Neutrophil (primary cell): ENCODE measurements around the gene CCDC175.
A peak's percentile ranks its signal among the peaks of the same experiment; 100 is the strongest.

Source experiments
- H3K27ac ChIP-seq: fragments of 200-600 bp; sonication (generic); 2 replicates; pipeline ENCODE4 v1.5.1; 2016; ENCODE audit warnings: mild to moderate bottlenecking, moderate library complexity
- H3K27me3 ChIP-seq: fragments of 200-600 bp; sonication (generic); 2 replicates; pipeline ENCODE4 v1.6.0; 2016; ENCODE audit warnings: mild to moderate bottlenecking
- H3K36me3 ChIP-seq: fragments of 200-600 bp; sonication (generic); 2 replicates; pipeline ENCODE4 v1.5.1; 2017
- H3K4me1 ChIP-seq, 2 experiments: fragments of 200-600 bp in 1 of 2; sonication (generic) in 1 of 2; 1 replicate in 1 of 2; 2 replicates in 1 of 2; pipeline versions ENCODE4 v1.5.1 to v1.6.1; 2013 to 2016; ENCODE audit warnings: low read depth in 1 of 2, low read length in 1 of 2, mild to moderate bottlenecking in 1 of 2, moderate library complexity in 1 of 2; ENCODE audit not compliant: control insufficient read depth in 1 of 2, insufficient read depth in 1 of 2
- H3K4me3 ChIP-seq, 2 experiments: fragments of 200-600 bp in 1 of 2; sonication (generic) in 1 of 2; 1 replicate in 1 of 2; 2 replicates in 1 of 2; pipeline ENCODE4 v1.5.1; 2013 to 2016; ENCODE audit warnings: low read depth in 1 of 2, low read length in 1 of 2, mild to moderate bottlenecking in 1 of 2, moderate library complexity in 1 of 2
- H3K9me3 ChIP-seq: fragments of 200-600 bp; sonication (generic); 2 replicates; pipeline ENCODE4 v1.5.1; 2016
- CTCF ChIP-seq: fragments of 200-600 bp; sonication (generic); IDR thresholded peaks from 2 replicates; pipeline ENCODE4 v1.5.1; 2016; ENCODE audit warnings: antibody characterized with exemption

The CCDC175 gene

DNA sequence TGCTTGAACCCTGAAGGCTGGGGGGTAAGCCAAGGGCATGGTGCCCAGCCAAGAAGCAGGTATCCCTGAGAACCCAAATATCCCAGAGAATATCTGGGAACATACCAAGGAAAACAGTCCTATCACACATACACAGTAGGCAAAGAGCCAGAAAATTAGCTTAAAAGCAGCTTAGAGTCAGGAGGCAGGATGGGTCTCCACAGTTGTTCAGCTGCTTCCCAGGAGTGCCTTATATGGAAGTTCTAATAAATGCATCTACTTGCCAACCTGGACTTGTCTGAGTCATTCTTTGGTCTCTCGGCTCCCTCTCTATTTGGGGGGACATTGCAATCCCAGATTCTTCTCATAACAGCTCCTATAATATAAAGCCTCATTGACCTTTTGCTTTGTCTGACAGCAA is 102.4 kb downstream of the CCDC175 start:
- TF ChIP-seq CTCF: no peak
- Histone ChIP-seq H3K36me3 (no peaks in the 10 kb centered on the region), H3K27ac (no peak overlapping the region), H3K9me3 (no peaks in the 10 kb centered on the region), H3K27me3 (no peaks in the 10 kb centered on the region), H3K4me1 (no peaks in the 10 kb centered on the region), H3K4me3 (no peak overlapping the region)

DNA sequence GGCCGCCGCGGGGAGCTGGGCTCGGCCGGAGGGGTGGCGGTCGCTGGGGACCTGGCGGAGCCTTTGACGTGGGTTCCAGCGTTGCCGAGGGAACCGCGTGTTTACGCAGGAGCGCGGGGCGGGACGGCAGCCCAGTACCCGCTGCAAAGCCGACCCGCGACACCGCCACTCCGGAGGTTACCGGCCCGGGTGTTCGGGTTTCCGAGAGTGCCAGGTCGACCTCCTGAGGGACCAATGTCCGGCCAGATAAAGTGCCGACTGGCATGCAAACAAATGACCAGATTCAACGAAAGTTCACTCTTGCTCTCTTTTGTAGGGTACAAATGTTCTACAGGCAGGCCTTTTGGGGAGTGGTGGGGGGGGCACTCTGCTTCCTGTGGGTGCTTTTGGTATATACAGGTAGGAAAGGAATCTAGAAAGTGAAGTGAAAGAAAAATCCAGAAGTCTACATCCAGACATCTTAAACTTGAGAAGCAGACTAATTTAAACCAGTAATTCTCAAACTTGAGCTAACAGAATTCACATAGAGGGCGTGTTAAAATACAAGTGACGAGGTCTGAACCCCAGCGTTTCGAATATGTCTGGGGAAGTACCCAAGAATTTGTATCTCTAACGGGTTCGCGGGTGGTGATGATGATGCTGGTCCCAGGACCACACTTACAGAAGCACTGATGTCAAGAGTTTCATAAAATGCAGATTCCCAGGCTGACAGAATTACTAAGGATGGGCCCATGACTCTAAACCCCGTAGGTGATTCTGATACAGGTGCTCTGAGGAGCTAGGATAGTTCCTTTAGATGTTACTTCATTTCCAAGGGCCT is 111.1 kb downstream of the CCDC175 start, which contains the start of gene GPR135:
TSS of gene GPR135 (minus strand) at position 65 of the 820 bp plus-strand sequence. CDS start 154 bp downstream, outside the sequence.
- peak within 1 kb of the TSS; percentile 24 to 55 for H3K4me3 ChIP-seq
- H3K4me1 ChIP-seq: peaks cover 11 to 19% of the 10 kb centered on the region in 2 experiments

GRCh38 chr14:59464486-59465315 is 111.9 kb downstream of the CCDC175 start:
- no peak overlapping the region for H3K27ac ChIP-seq
- peaks cover 66% of the 10 kb centered on the region for H3K27me3 ChIP-seq
- TF ChIP-seq CTCF: no peak
- no peaks in the 10 kb centered on the region for H3K36me3 ChIP-seq
- peak overlapping the region; percentile 24 to 55 for H3K4me3 ChIP-seq
- H3K4me1 ChIP-seq: peaks cover 11 to 19% of the 10 kb centered on the region in 2 experiments
- no peaks in the 10 kb centered on the region for H3K9me3 ChIP-seq

More for the DNA sequence above, 111.1 kb downstream of the CCDC175 start, which contains the start of gene GPR135:
- H3K36me3 ChIP-seq: no peaks in the 10 kb centered on the region
- peaks cover 66% of the 10 kb centered on the region for H3K27me3 ChIP-seq
- H3K9me3 ChIP-seq: no peaks in the 10 kb centered on the region
- H3K27ac ChIP-seq: no peak within 1 kb of the TSS
- TF ChIP-seq CTCF: no peak

DNA sequence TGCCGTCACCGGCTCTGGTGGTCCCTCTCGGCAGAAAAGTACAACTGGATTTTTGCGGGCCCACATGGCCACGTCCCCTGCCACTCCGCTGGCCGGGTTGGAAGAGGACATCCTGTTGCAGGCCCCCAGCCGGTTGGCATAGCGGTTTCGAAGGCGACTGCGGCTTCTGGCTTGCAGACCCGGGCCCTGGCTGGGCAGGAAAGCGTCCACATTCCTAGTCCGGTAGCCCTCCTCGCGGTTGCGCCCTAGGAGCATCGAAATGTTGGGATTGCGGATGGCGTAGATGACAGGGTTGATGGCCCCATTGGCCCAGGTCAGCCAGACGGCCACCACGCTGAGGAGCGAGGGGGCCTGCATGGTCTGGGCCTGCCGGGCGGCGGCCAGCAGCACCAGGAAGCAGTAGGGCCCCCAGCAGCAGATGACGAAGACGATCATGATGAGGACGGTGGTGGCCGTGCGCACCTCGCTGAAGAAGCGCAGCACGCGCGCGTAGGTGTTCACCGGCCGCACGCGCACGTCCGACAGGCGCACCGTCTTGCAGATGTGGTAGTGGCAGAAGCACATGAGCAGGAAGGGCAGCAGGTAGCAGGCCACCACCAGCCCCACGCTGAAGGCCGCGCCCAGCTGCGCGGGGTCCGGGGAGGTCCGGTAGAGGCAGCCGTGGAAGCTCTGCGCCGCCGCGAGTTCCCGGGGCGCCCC is 112.7 kb downstream of the CCDC175 start:
- Histone ChIP-seq H3K36me3 (no peaks in the 10 kb centered on the region), H3K27me3 (peaks cover 66% of the 10 kb centered on the region), H3K27ac (no peak overlapping the region), H3K9me3 (no peaks in the 10 kb centered on the region), H3K4me3 (peak overlapping the region; percentile 24 to 55), H3K4me1 (peaks cover 11 to 19% of the 10 kb centered on the region in 2 experiments)
- TF ChIP-seq CTCF: no peak

DNA sequence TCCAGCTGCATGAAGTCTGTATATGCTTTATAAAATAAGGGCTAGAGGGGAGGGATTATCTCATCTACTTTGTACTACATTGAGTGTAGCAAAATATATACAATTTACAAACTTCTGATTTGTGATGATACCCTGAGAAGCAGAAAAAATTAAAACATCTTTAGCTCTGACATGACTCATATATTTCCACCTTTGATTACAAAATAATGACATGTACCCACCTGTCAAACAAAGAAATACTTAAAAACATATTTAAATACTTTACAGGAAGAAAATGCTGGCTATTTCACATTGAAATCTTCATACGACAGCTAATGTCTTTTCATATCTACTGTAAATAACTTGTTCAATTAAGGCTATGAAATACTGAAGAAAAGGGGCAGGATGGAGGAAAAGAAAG is 114.7 kb downstream of the CCDC175 start:
- peaks cover 11 to 19% of the 10 kb centered on the region in 2 experiments for H3K4me1 ChIP-seq
- H3K36me3 ChIP-seq: no peaks in the 10 kb centered on the region
- H3K27ac ChIP-seq: no peak overlapping the region
- no peak for TF ChIP-seq CTCF
- H3K27me3 ChIP-seq: peaks cover 56% of the 10 kb centered on the region
- H3K9me3 ChIP-seq: no peaks in the 10 kb centered on the region
- H3K4me3 ChIP-seq: no peak overlapping the region
